HG03565 (cell line): ENCODE results near the gene TUBA4B.
A peak's percentile ranks its signal among the peaks of the same experiment; 100 is the strongest.

ENCODE experiments used
- ATAC-seq: cut with Tn5 transposase; IDR thresholded peaks from one replicate; pipeline ENCODE4 v1.9.1; 2021; ENCODE audit warnings: mild to moderate bottlenecking, moderate library complexity; ENCODE audit not compliant: unreplicated experiment

The TUBA4B gene

GRCh38 chr2:219218732-219219701, 34.0 kb upstream of the TUBA4B start, which contains the start of gene ABCB6:
ABCB6 (minus strand) TSS chr2:219218958; CDS start chr2:219218673, 285 bp downstream.
- peak; percentile 44 for ATAC-seq

- ATAC-seq: no peak
These were observed 33.1 kb upstream of the TUBA4B start for GRCh38 chr2:219219784-219220532.

DNA sequence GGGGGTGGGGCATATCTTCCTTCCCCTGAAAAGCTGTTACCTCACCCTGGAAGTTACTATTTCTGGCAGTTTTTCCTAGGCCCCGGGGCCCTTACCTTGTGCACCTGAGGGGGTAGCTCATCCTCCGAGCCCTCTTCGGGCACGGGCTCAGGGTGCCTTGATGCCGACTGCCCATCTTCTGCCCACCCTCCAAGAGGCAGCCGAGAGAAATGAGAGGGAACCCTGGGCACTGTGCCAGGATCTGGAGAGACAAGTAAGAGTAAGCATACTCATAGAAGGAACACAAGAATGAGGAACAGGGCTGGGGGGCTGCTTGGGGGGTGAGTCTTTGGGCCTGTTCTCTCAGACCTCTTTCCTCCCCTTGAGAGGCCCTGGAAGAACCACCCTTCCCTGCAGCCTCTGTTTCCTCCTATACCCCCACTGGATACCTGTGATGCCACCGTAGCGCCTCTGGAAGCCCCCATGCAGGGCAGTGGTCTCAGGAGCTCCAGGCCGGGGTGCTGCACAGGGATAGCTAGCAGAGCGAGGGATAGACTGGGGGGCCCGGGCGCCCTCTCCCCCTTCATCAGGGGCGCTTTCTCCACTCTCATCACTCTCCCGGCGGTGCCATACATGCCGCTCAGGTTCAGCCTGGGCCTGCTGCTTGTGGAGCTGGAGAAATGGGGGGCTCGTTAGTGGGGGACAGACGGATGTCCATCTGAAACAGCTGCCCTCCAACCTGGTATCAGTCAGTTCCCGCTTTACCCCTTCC, 32.2 kb upstream of the TUBA4B start:
- ATAC-seq: no peak

GRCh38 chr2:219221957-219222518, 31.0 kb upstream of the TUBA4B start:
- ATAC-seq: no peak

DNA sequence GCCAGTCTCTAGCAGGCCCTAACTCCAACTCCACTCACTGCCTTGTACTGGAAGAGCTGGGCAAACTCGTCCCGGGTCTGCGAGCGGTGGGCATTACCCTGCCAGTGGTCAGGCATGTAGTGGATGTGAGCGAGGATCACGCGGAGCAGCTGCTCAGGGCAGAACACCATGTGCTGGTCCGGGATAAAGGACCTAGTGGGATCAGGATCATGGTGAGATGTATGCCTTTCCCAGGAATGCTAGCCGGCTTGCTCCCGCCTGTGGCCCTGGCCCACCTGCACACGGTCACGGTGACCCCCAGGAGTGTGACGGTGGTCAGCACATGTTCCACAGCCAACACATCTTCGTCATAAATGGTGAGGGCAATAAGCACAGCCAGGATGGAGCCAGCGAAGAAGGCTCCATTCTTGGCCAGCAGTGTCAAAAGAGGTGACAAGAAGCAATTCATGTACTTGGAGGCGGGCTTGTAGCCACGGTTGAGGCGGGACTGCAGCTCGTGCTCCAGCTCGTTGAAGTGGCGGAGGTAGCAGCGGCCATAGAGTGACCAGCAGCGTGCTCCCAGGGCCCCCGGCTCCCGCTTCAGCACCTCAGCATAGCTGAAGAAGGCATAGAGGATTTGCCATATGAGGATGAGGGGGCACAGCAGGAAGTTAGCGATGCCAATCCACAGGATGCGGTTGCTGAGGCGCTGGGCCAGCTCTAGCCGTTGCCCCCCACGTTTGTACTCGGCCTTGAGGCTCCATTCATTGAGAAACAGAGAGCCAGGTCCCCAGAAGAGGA, 29.0 kb upstream of the TUBA4B start:
- no peak for ATAC-seq

DNA sequence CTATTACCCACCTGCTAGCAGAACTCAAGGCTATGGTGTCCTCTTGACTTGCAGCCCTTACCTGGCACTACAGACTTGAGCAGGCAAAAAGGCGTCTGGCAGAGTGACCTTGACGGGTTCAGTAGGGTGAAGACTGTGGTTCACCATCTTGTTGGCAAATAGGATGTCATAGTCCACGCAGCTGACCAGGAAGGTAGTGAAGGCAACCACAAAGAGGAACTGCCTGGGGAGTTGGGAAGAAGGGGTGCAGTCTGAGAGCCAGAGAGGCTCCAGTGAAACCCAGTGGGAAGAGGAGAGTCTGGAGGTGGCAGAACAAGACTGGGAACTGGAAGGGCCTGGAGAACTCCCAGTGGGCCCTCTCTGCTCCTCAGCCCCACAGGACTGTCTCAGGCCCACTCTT, 27.7 kb upstream of the TUBA4B start:
- no peak for ATAC-seq

DNA sequence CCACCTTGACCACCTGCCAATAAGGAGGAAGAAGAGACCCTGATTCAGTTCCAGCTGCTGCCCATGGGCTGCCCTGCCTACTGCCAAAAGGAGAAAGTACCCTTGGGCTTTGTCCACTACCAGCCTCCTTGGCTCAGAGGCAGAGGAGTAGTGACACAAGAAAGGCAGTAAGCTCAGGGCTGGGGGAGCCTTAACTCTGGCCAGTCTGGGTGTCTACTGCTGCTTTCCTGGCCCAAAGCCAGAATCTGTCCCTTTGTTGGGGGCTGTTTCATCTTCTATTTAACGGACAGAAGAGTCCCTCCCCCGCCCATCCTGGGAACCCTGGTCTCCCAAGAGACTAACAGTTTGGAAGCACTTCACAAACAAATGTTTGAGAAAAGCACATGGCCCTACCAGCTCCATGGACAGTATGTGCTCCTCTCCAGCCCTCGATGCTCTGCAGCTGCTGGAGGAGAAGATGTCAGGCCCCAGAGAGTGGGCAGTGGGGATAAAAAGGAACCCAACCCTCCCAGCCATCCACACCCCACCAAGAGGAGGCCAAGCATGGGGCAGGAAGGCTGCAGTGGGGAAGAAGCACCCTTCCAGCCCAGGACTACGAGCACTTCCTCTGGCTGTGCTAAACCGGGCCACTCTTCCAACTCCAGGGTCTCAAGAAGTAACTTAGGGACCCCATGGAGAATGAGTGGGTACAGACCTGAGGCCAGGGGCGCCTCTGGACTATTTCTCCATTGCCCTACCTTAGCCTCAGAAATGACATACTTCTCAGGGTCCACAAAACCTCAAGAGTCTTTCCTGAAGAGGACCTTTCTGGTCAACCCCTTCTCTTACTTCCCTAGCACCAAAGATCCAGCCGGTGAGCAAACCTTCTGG, 24.8 kb upstream of the TUBA4B start:
- ATAC-seq: no peak

DNA sequence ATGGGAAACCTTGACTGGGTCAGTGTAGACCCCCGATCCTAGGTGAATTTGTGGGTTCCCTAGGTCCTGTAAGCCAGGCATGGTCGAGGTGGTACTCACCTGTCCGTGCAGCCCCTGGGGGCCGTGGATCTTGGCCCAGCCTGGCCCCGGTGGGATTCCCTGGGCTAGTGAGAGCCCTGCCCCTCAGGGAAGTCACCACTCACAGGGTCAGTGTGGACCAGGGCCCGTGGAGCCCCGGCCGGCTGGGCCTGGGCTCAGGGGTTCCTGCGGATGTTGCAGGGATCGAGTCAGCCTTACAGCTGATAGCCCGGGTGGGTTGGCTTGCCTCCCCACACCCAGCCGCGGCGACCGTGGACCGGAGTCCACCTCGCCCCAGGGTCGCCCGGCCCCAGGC, 24.1 kb upstream of the TUBA4B start:
- ATAC-seq: peak; percentile 15

- peak; percentile 88 for ATAC-seq
These were observed 23.6 kb upstream of the TUBA4B start, which contains the start of the genes ANKZF1 and ATG9A for GRCh38 chr2:219229305-219230058. ANKZF1 (plus strand) TSS chr2:219229806; CDS start chr2:219230258, 452 bp downstream. ATG9A (minus strand) TSS chr2:219229636; CDS start chr2:219228024, 1,612 bp downstream.

GRCh38 chr2:219230059-219230540, 22.9 kb upstream of the TUBA4B start:
- no peak for ATAC-seq

- ATAC-seq: no peak
These were observed 18.7 kb upstream of the TUBA4B start for GRCh38 chr2:219234331-219234730.

DNA sequence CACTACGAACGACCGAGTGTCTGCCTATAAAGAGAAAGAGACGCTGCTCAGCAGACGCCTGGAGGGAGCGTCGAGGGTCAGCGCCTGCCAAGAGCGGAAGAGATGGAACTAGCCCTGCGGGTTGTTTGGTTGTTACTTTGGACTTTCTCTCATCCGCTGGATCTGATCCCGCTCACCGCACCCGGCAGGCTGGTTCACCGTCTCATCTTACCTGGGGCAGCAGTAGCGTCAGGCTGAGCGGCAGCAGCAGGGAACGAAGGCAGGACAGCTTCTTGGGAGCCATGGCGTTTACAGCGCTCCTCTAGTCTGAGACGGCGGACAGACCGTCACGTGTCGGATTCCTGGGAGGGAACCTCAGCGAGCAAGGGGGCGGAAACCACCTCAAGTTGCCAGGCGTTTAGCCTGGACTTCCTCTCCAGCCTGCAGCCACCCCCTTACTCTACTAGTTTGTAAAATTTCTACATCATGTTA, 9.7 kb upstream of the TUBA4B start:
- no peak for ATAC-seq

DNA sequence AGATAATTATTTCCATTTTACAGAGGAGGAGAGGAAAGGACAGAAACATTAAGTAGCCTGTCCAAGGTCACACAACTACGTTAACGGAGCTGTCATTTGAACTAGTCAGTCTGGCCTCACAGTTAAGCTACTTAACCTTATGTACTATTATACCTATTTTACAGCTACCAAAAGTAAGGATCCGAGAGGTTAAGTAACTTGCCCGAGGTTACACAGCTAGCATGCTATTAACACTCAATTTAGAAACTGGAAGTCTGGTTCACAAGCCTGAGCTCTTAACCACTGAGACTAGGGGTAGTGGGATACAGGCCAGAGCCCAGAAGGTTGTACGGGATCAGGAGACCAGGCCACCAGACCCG, 8.3 kb upstream of the TUBA4B start:
- no peak for ATAC-seq

DNA sequence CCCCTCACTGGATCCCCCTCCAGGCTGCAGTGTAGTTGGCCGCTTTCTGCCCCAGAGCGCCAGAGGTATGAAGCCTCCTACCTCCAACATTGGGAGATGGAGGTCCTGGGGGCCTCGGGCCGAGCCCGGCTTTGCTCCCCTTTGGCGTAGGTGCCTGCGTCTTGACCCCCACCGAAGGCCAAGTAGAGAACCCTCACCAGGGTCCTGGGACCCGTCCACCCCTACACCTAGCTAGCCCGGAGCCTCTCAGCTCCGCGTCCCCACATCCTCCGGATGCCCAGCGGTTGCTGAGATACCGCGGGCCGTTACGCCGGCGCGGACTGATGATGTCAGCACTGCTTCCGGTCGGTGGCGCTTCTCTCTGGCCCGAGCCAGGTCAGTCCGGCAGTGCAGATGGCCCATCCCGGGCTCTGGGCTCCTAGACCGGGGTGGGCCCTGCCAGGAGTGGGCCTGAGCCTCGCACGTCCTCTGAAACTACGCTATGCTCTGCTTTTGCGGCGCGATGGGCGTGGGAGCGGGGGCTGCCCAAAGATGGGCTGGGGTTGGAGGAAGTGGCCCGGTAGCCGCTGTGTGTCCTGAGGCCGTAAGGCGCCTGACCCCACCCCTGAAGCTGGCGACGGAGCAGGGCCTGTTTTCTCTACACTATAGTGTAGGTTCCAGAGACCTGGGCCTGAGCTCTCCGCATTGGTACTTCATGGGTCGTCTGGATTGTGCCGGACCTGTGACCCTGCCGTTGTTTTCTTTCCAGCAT, 7.7 kb upstream of the TUBA4B start, which contains the start of the genes GLB1L and STK16:
Gene GLB1L, minus strand, starts transcription at position 297 of the 751 bp plus-strand sequence. CDS start 1,871 bp downstream, outside the sequence.
Gene STK16, plus strand, starts transcription at position 332 of the 751 bp plus-strand sequence. CDS start 521 bp downstream, outside the sequence.
- peak; percentile 73 for ATAC-seq

DNA sequence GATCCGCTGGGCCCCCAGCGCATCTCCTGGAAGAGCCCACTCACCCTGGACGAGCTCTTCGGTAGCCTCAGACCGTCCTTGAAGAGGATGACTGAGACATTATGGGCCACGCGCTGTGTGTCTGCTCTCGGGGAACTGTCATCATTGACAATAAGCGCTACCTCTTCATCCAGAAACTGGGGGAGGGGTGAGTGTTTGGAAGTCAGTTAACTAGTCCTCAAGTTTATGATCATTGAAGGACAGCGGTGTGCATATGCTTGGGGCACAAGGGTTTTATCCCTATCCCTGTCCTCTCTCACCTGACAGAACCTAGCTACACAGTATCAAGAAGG, 7.2 kb upstream of the TUBA4B start:
- no peak for ATAC-seq

DNA sequence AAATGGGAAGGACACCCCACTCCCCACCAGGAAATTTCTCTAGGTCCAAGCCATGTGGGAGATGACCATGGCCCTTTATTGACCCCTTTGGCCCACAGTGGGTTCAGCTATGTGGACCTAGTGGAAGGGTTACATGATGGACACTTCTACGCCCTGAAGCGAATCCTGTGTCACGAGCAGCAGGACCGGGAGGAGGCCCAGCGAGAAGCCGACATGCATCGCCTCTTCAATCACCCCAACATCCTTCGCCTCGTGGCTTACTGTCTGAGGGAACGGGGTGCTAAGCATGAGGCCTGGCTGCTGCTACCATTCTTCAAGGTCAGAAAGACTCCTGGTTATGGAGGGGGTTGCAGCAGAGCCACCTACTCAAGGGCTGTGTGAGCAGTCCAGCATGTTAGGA, 6.5 kb upstream of the TUBA4B start:
- no peak for ATAC-seq
